Esophagus squamous epithelium (tissue), 4 donors: Measurements from ENCODE around the gene PLCE1.

ENCODE experiments used
- POLR2A ChIP-seq, 4 donors: fragments of 450-650 bp; IDR thresholded peaks; one replicate each; pipeline ENCODE4 v1.6.1; 2017; ENCODE audit warnings: antibody characterized with exemption in 4 of 4, mild to moderate bottlenecking in 4 of 4, moderate library complexity in 3 of 4
- TF ChIP-seq, protein P1 (sequence below), 6 experiments: fragments of 450-650 bp in 4 of 6; fragments of 200-600 bp in 2 of 6; sonication (generic) in 2 of 6; IDR thresholded peaks; one replicate each; pipeline ENCODE4 v1.5.1; 2016 to 2019; ENCODE audit warnings: antibody characterized with exemption in 6 of 6, mild to moderate bottlenecking in 4 of 6, moderate library complexity in 4 of 6

DNA sequence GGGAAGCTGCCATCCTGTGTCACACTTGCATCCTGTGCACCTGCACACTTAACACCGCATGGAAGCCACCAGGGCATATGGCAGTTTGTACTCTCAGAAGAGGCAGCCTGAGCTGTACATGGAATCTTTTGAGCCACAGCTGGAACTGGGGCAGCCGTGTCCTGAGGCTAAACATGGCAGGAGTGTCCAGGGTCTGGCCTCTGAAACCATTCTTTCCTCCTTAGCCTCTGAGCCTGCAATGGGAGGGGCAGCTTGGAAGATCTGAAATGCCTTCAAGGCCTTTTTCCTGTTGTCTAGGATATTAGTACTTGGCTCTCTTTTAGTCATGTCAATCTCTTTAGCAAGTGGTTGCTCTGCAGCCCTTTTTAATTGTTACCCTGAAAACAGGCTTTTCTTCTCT lies 16.4 kb downstream of the PLCE1 start:
- no peak for TF ChIP-seq POLR2A (IDR thresholded peaks at IDR 0.05)
- TF ChIP-seq, protein P1, sequence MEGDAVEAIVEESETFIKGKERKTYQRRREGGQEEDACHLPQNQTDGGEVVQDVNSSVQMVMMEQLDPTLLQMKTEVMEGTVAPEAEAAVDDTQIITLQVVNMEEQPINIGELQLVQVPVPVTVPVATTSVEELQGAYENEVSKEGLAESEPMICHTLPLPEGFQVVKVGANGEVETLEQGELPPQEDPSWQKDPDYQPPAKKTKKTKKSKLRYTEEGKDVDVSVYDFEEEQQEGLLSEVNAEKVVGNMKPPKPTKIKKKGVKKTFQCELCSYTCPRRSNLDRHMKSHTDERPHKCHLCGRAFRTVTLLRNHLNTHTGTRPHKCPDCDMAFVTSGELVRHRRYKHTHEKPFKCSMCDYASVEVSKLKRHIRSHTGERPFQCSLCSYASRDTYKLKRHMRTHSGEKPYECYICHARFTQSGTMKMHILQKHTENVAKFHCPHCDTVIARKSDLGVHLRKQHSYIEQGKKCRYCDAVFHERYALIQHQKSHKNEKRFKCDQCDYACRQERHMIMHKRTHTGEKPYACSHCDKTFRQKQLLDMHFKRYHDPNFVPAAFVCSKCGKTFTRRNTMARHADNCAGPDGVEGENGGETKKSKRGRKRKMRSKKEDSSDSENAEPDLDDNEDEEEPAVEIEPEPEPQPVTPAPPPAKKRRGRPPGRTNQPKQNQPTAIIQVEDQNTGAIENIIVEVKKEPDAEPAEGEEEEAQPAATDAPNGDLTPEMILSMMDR (IDR thresholded peaks at IDR 0.05) = no peak
